H1 (cell line): ENCODE results near the gene MMP15. TPM values are rescaled to one million over a fixed set of nuclear protein-coding genes. Genes with fewer than 3 reads are reported as not detected.

Source experiments
- CREB1 ChIP-seq: IDR thresholded peaks from 2 replicates; pipeline ENCODE4 v1.6.1; 2012; ENCODE audit warnings: inconsistent platforms
- RFX5 ChIP-seq: IDR thresholded peaks from 2 replicates; pipeline ENCODE4 v1.6.1; 2011; ENCODE audit warnings: low read depth, low read length, improper control_type of control experiment, borderline replicate concordance
- SRF ChIP-seq: IDR thresholded peaks from 2 replicates; pipeline ENCODE4 v1.6.1; 2011; ENCODE audit warnings: mild to moderate bottlenecking, low read depth, low read length, moderate library complexity
- polyA plus RNA-seq, 7 experiments: library from polyadenylated mRNA; depleted of rRNA in 3 of 7; stranded (reverse) in 5 of 7; unstranded in 2 of 7; fragments of >200 nt in 5 of 7; fragments of 200-250 nt in 2 of 7; gene quantifications; 1 replicate in 5 of 7; 2 replicates in 1 of 7; 4 replicates in 1 of 7; pipeline versions ENCODE4 v1.2.1 to v1.2.3, GENCODE V29; 2011 to 2013; ENCODE audit warnings: missing spikeins in 2 of 7, mixed read lengths in 2 of 7
- total RNA-seq: library from RNA; stranded (reverse); fragmentation: NEBNext Ultra II Directional; extraction: Animal tissue kit (Norgen Biotek cat#: 25700); gene quantifications from 2 replicates; pipeline ENCODE4 v1.2.1, GENCODE V29; 2021

Gene MMP15
- total and polyA plus RNA-seq, 2 of the 8 experiments (the other 6 are each of a cell fraction or from before 2014, with no cell fraction given) = 38.5 to 42.2 TPM

DNA sequence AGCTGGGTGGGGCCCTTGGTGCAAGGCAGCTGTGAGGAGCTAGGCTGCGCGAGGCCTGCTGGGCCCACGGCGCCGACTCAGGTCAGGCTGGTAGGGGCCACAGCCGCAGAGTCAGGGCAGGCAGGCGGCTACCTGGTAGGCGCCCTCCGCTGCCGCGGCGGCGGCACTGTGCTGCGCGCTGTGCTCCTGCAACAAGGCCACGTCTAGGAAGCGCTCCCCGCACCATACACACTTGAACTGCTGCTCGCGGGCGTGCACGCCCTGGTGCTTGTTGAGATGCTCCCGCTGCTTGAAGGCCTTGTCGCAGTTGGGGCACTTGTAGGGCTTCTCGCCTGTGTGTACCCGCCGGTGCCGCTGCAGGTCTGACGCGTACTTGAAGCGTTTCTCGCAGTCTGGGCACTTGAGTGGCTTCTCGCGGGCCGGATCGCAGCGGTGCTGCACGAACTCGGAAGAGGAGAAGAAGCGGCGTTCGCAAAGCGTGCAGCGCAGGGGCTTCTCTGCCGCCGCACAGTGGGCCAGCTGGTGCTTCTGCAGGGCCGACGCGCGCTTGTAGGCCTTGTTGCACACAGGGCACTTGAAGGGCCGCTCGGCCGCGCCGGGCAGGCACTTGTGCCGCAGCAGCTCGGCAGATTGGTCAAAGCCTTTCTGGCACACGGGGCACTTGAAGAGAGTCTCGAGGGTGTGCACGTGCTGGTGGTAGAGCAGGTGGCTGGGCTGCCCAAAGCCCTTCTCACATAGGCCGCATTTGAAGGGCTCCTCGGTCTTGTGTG, 29.0 kb upstream of the MMP15 start (continued):
- TF ChIP-seq CREB1 (no peak), RFX5 (no peak), SRF (no peak)
